Mesenchymal stem cell (in vitro differentiated cells and primary cell): Measurements from ENCODE around the gene MED29.
A peak's percentile ranks its signal among the peaks of the same experiment; 100 is the strongest.

Experiments
- DNase-seq: peaks from one replicate; pipeline ENCODE4 v3.0.0-alpha.2; 2013
- H2AFZ ChIP-seq: one replicate; pipeline ENCODE4 v1.6.1; 2013; ENCODE audit warnings: low read depth, mild to moderate bottlenecking, control low read depth, inconsistent platforms, low read length, moderate library complexity
- H2AK5ac ChIP-seq: 2 replicates; pipeline ENCODE4 v1.6.1; 2013; ENCODE audit warnings: low read length, moderate library complexity, mild to moderate bottlenecking, inconsistent platforms; ENCODE audit not compliant: severe bottlenecking
- H2BK120ac ChIP-seq: one replicate; pipeline ENCODE4 v1.6.1; 2013; ENCODE audit warnings: low read depth, mild to moderate bottlenecking, inconsistent platforms, low read length, moderate library complexity
- H2BK12ac ChIP-seq, 2 experiments: one replicate each; pipeline ENCODE4 v1.6.1; 2013; ENCODE audit warnings: inconsistent platforms in 2 of 2, low read length in 2 of 2, mild to moderate bottlenecking in 2 of 2, moderate library complexity in 2 of 2, control low read depth in 1 of 2
- H2BK15ac ChIP-seq: one replicate; pipeline ENCODE4 v1.6.1; 2013; ENCODE audit warnings: mild to moderate bottlenecking, low read depth, inconsistent platforms; ENCODE audit not compliant: poor library complexity, severe bottlenecking
- H2BK5ac ChIP-seq: 2 replicates; pipeline ENCODE4 v1.6.1; 2013; ENCODE audit warnings: low read depth, mild to moderate bottlenecking, low read length, control low read depth, inconsistent platforms; ENCODE audit not compliant: poor library complexity, severe bottlenecking
- H3K14ac ChIP-seq, 2 experiments: one replicate each; pipeline ENCODE4 v1.6.1; 2013; ENCODE audit warnings: inconsistent platforms in 2 of 2, low read length in 2 of 2, control low read depth in 1 of 2, mild to moderate bottlenecking in 1 of 2, moderate library complexity in 1 of 2
- H3K18ac ChIP-seq, 2 experiments: one replicate each; pipeline ENCODE4 v1.6.1; 2013; ENCODE audit warnings: inconsistent platforms in 2 of 2, low read length in 2 of 2, control low read depth in 1 of 2, low read depth in 1 of 2, mild to moderate bottlenecking in 1 of 2
- H3K23ac ChIP-seq, 2 experiments: one replicate each; pipeline ENCODE4 v1.6.1; 2013; ENCODE audit warnings: inconsistent platforms in 2 of 2, low read length in 2 of 2, mild to moderate bottlenecking in 2 of 2, moderate library complexity in 2 of 2, control low read depth in 1 of 2
- H3K27ac ChIP-seq: 2 replicates; pipeline ENCODE4 v1.5.1; 2013; ENCODE audit warnings: mild to moderate bottlenecking, moderate library complexity, low read length, control low read depth, inconsistent platforms; ENCODE audit not compliant: poor library complexity, severe bottlenecking
- H3K27me3 ChIP-seq, 2 experiments: 2 replicates each; pipeline versions ENCODE4 v1.6.1 to v1.7.0; 2013; ENCODE audit warnings: low read length in 2 of 2, mild to moderate bottlenecking in 2 of 2, moderate library complexity in 2 of 2, control low read depth in 1 of 2, inconsistent platforms in 1 of 2; ENCODE audit not compliant: control insufficient read depth in 1 of 2, insufficient read depth in 1 of 2
- H3K36me3 ChIP-seq, 2 experiments: 2 replicates each; pipeline versions ENCODE4 v1.6.1 to v1.7.0; 2013; ENCODE audit warnings: low read length in 2 of 2, control low read depth in 1 of 2, inconsistent platforms in 1 of 2, low read depth in 1 of 2, mild to moderate bottlenecking in 1 of 2; ENCODE audit not compliant: insufficient read depth in 2 of 2, control insufficient read depth in 1 of 2
- H3K4ac ChIP-seq, 2 experiments: one replicate each; pipeline ENCODE4 v1.6.1; 2013; ENCODE audit warnings: inconsistent platforms in 2 of 2, low read length in 2 of 2, mild to moderate bottlenecking in 2 of 2, moderate library complexity in 2 of 2, control low read depth in 1 of 2, low read depth in 1 of 2
- H3K4me1 ChIP-seq: 2 replicates; pipeline ENCODE4 v1.6.1; 2013; ENCODE audit warnings: low read depth, low read length, control low read depth; ENCODE audit not compliant: control insufficient read depth, insufficient read depth
- H3K4me2 ChIP-seq: 2 replicates; pipeline ENCODE4 v1.6.1; 2013; ENCODE audit warnings: low read length, mild to moderate bottlenecking, inconsistent platforms; ENCODE audit not compliant: poor library complexity, severe bottlenecking
- H3K4me3 ChIP-seq, 2 experiments: 2 replicates each; pipeline versions ENCODE4 v1.5.1 to v1.7.0; 2013; ENCODE audit warnings: low read length in 2 of 2, mild to moderate bottlenecking in 2 of 2, control low read depth in 1 of 2, low read depth in 1 of 2; ENCODE audit not compliant: insufficient read depth in 1 of 2
- H3K79me1 ChIP-seq: replicated peaks from 2 replicates; pipeline ENCODE4 v1.6.1; 2013; ENCODE audit warnings: mild to moderate bottlenecking, control low read depth, low read length, inconsistent platforms; ENCODE audit not compliant: poor library complexity, severe bottlenecking
- H3K9ac ChIP-seq: 2 replicates; pipeline ENCODE4 v1.7.0; 2013; ENCODE audit warnings: mild to moderate bottlenecking, low read length, moderate library complexity
- H3K9me3 ChIP-seq: 2 replicates; pipeline ENCODE4 v1.7.0; 2013; ENCODE audit warnings: mild to moderate bottlenecking, low read length; ENCODE audit not compliant: control insufficient read depth
- H4K8ac ChIP-seq: one replicate; pipeline ENCODE4 v1.6.1; 2013; ENCODE audit warnings: inconsistent platforms, mild to moderate bottlenecking, low read length, moderate library complexity
- H4K91ac ChIP-seq: one replicate; pipeline ENCODE4 v1.6.1; 2013; ENCODE audit warnings: mild to moderate bottlenecking, low read length, inconsistent platforms
- WGBS: methylation state at CpG from one replicate; pipeline ENCODE4 v1.1.7; 2013; ENCODE audit warnings: mixed read lengths; 5-methylcytosine and 5-hydroxymethylcytosine counted together

MED29 gene

GRCh38 chr19:39446365-39447084, 55.3 kb downstream of the MED29 start:
- Histone ChIP-seq H3K9ac (peak overlapping the region; percentile 100), H3K79me1 (no peaks in the 10 kb centered on the region), H2BK5ac (no peak overlapping the region), H3K14ac (no peak overlapping the region), H2AK5ac (no peak overlapping the region), H2BK15ac (no peak overlapping the region), H3K4me2 (peak overlapping the region; percentile 67), H3K23ac (no peak overlapping the region), H3K4ac (no peak overlapping the region), H3K4me1 (peaks cover 24% of the 10 kb centered on the region), H4K91ac (no peak overlapping the region), H3K27me3 (no peaks in the 10 kb centered on the region), H2BK120ac (no peak overlapping the region), H3K27ac (no peak overlapping the region), H2BK12ac (no peak overlapping the region), H2AFZ (no peak overlapping the region), H4K8ac (no peak overlapping the region), H3K9me3 (no peaks in the 10 kb centered on the region), H3K36me3 (peaks cover 21 to 29% of the 10 kb centered on the region in 2 experiments), H3K18ac (no peak overlapping the region), H3K4me3 (peak overlapping the region in 1 of 2 experiments; percentile 99)
- 95% methylated on average over 16 of the region's 16 CpGs for WGBS
- no peak for DNase-seq

- no peak overlapping the region for H2BK120ac ChIP-seq
- peak overlapping the region; percentile 42 for H3K9ac ChIP-seq
- no peak overlapping the region for H2BK15ac ChIP-seq
- H3K14ac ChIP-seq = no peak overlapping the region
- no peaks in the 10 kb centered on the region for H3K27me3 ChIP-seq
- H3K79me1 ChIP-seq = peaks cover 3% of the 10 kb centered on the region
- H4K8ac ChIP-seq = no peak overlapping the region
- H2AFZ ChIP-seq = no peak overlapping the region
- no peak overlapping the region for H3K4ac ChIP-seq
- 59% methylated on average over 3 of the region's 3 CpGs for WGBS
- H2BK12ac ChIP-seq = no peak overlapping the region
- H3K27ac ChIP-seq = peak overlapping the region; percentile 64
- peaks cover 36 to 41% of the 10 kb centered on the region in 2 experiments for H3K36me3 ChIP-seq
- no peak overlapping the region for H2AK5ac ChIP-seq
- peaks cover 24% of the 10 kb centered on the region for H3K4me1 ChIP-seq
- H3K4me2 ChIP-seq = peak overlapping the region; percentile 1
- peak overlapping the region in 1 of 2 experiments; percentile 2 for H3K23ac ChIP-seq
- no peaks in the 10 kb centered on the region for H3K9me3 ChIP-seq
- no peak overlapping the region for H2BK5ac ChIP-seq
- H4K91ac ChIP-seq = no peak overlapping the region
- peak overlapping the region in 1 of 2 experiments; percentile 51 for H3K4me3 ChIP-seq
- H3K18ac ChIP-seq = no peak overlapping the region
- peak; percentile 64 for DNase-seq
Measured at GRCh38 chr19:39448271-39448670, 57.1 kb downstream of the MED29 start.

GRCh38 chr19:39449116-39449797, 58.1 kb downstream of the MED29 start:
- DNase-seq = no peak
- Histone ChIP-seq H2BK5ac (no peak overlapping the region), H2BK15ac (no peak overlapping the region), H2AFZ (no peak overlapping the region), H3K14ac (no peak overlapping the region), H3K4me3 (no peak overlapping the region), H2AK5ac (no peak overlapping the region), H3K27me3 (no peaks in the 10 kb centered on the region), H4K8ac (no peak overlapping the region), H3K9ac (no peak overlapping the region), H2BK120ac (no peak overlapping the region), H3K4ac (no peak overlapping the region), H3K79me1 (peaks cover 3% of the 10 kb centered on the region), H4K91ac (no peak overlapping the region), H3K27ac (no peak overlapping the region), H3K4me2 (no peak overlapping the region), H3K9me3 (no peaks in the 10 kb centered on the region), H3K4me1 (peaks cover 24% of the 10 kb centered on the region), H3K36me3 (peaks cover 42 to 46% of the 10 kb centered on the region in 2 experiments), H3K18ac (no peak overlapping the region), H2BK12ac (no peak overlapping the region), H3K23ac (no peak overlapping the region)
- WGBS = 94% methylated on average over 8 of the region's 8 CpGs
